GM18498 (cell line): Measurements from ENCODE around the gene CFAP92.

Experiments used
- ATAC-seq: cut with Tn5 transposase; IDR thresholded peaks from one replicate; pipeline ENCODE4 v1.9.1; 2021; ENCODE audit warnings: mild to moderate bottlenecking, moderate library complexity; ENCODE audit not compliant: unreplicated experiment

Gene CFAP92

GRCh38 chr3:128988286-128988685 is 5.6 kb downstream of the CFAP92 start:
- ATAC-seq = no peak

GRCh38 chr3:128987302-128988100 is 6.4 kb downstream of the CFAP92 start:
- ATAC-seq = no peak

GRCh38 chr3:128984596-128984995 is 9.3 kb downstream of the CFAP92 start:
- ATAC-seq = no peak

- ATAC-seq = no peak
Measured at GRCh38 chr3:128983293-128984069, 10.4 kb downstream of the CFAP92 start.

GRCh38 chr3:128975276-128975675 is 18.6 kb downstream of the CFAP92 start:
- no peak for ATAC-seq

GRCh38 chr3:128973988-128974564 is 19.8 kb downstream of the CFAP92 start:
- no peak for ATAC-seq

GRCh38 chr3:128971421-128972100 is 22.3 kb downstream of the CFAP92 start:
- ATAC-seq = no peak

GRCh38 chr3:128970740-128971047 is 23.2 kb downstream of the CFAP92 start:
- ATAC-seq = no peak

GRCh38 chr3:128969993-128970739 is 23.7 kb downstream of the CFAP92 start:
- no peak for ATAC-seq

GRCh38 chr3:128967748-128968355 is 26.0 kb downstream of the CFAP92 start:
- ATAC-seq = no peak

- ATAC-seq = no peak
Measured at GRCh38 chr3:128965818-128966217, 28.1 kb downstream of the CFAP92 start.

- no peak for ATAC-seq
Measured at GRCh38 chr3:128965280-128965679, 28.6 kb downstream of the CFAP92 start.

GRCh38 chr3:128956440-128956839 is 37.4 kb downstream of the CFAP92 start:
- ATAC-seq = no peak

GRCh38 chr3:128950223-128950938 is 43.5 kb downstream of the CFAP92 start:
- ATAC-seq = no peak

GRCh38 chr3:128949158-128949557 is 44.7 kb downstream of the CFAP92 start:
- no peak for ATAC-seq

- no peak for ATAC-seq
Measured at GRCh38 chr3:128946411-128946810, 47.5 kb downstream of the CFAP92 start.

- ATAC-seq = no peak
Measured at GRCh38 chr3:128945878-128946175, 48.0 kb downstream of the CFAP92 start.

- ATAC-seq = no peak
Measured at GRCh38 chr3:128945041-128945877, 48.6 kb downstream of the CFAP92 start.
